Right lobe of liver (tissue), 6 donors: ENCODE data around the gene PDCL3. TPM values are rescaled to one million over a fixed set of nuclear protein-coding genes. Genes with fewer than 3 reads are reported as not detected.

Source experiments
- ATAC-seq, 4 donors: fragments of 200-7000 bp; cut with Tn5 transposase; one replicate each; pipeline ENCODE4 v1.9.1; 2020; ENCODE audit warnings: mild to moderate bottlenecking in 4 of 4, moderate library complexity in 4 of 4
- DNase-seq, 3 donors: peaks; one replicate each; pipeline ENCODE4 v3.0.0-alpha.2; 2020
- H3K27ac ChIP-seq, 3 donors: fragments of 200-600 bp; one replicate each; pipeline ENCODE4 v1.8.0; 2022
- H3K27me3 ChIP-seq, 2 donors: fragments of 200-600 bp; one replicate each; pipeline ENCODE4 v1.8.0; 2022
- H3K36me3 ChIP-seq, 4 donors: fragments of 200-600 bp; sonication (generic) in 1 of 4; one replicate each; pipeline versions ENCODE4 v1.5.1 to v1.8.0; 2017 to 2022; ENCODE audit warnings: control low read depth in 1 of 4
- H3K4me1 ChIP-seq, 4 donors: fragments of 200-600 bp; sonication (generic) in 1 of 4; one replicate each; pipeline versions ENCODE4 v1.5.1 to v1.8.0; 2017 to 2022; ENCODE audit warnings: control low read depth in 1 of 4
- H3K4me3 ChIP-seq, 3 donors: fragments of 200-600 bp; one replicate each; pipeline ENCODE4 v1.8.0; 2022
- H3K9me3 ChIP-seq, 4 donors: fragments of 200-600 bp; sonication (generic) in 1 of 4; one replicate each; pipeline versions ENCODE4 v1.5.1 to v1.8.0; 2017 to 2022; ENCODE audit warnings: control low read depth in 1 of 4
- CTCF ChIP-seq, 4 donors: fragments of 200-600 bp in 3 of 4; fragments of 450-650 bp in 1 of 4; IDR thresholded peaks; one replicate each; pipeline versions ENCODE4 v1.5.1 to v1.8.0; 2016 to 2022; ENCODE audit warnings: antibody characterized with exemption in 4 of 4, mild to moderate bottlenecking in 2 of 4
- POLR2A ChIP-seq: fragments of 450-650 bp; IDR thresholded peaks from one replicate; pipeline ENCODE4 v1.6.1; 2017; ENCODE audit warnings: antibody characterized with exemption, mild to moderate bottlenecking
- WGBS: methylation state at CpG from one replicate; pipeline ENCODE4 v1.1.6; 2018; ENCODE audit warnings: low coverage, low lambda C conversion rate; ENCODE audit not compliant: insufficient coverage; ENCODE audit errors: missing lambda C conversion rate; 5-methylcytosine and 5-hydroxymethylcytosine counted together
- intact Hi-C, 2 donors: fragments of 100-400 bp; cut with DNase I; formaldehyde crosslinking; loops; one replicate each; pipeline versions ENCODE4 v1.11.2 to v1.14.1; 2022
- total RNA-seq, 6 experiments: library from RNA; depleted of rRNA in 2 of 6; stranded (reverse); fragments of >200 nt in 2 of 6; fragmentation: NEBNext Ultra II Directional in 3 of 6; extraction: Animal tissue kit (Norgen Biotek cat#: 25700) in 3 of 6; gene quantifications; one replicate each; pipeline versions ENCODE4 v1.1.0 to v1.2.4, GENCODE V29; 2016 to 2023
- donor health status: DM: no; HTN: yes; CAD: no.
- donor health status: DM: no; HTN: no; CAD: no.
- donor health status: DM: no; HTN: no; CAD: no.
- donor health status: DM: no; HTN: yes; CAD: no.
- donor health status: DM: no; HTN: yes; CAD: no.

Gene PDCL3
- total RNA-seq, 6 experiments from 2014 or later: 5.2 to 8.4 (median 7.0) TPM

- Histone ChIP-seq H3K27ac (no peak overlapping the region), H3K27me3 (no peaks in the 10 kb centered on the region), H3K36me3 (peaks cover 0 to 7% (median under 1%) of the 10 kb centered on the region in 4 donors), H3K4me1 (no peaks in the 10 kb centered on the region), H3K9me3 (no peaks in the 10 kb centered on the region), H3K4me3 (no peak overlapping the region)
- DNase-seq (no peak), ATAC-seq (no peak)
- no CpG with 5 or more reads among the region's 3 CpGs for WGBS
- intact Hi-C loops: no loop called here
- TF ChIP-seq POLR2A: no peak
- no peak for TF ChIP-seq CTCF (IDR thresholded peaks at IDR 0.05)
These were observed 15.0 kb downstream of the PDCL3 start for GRCh38 chr2:100577777-100578176.

GRCh38 chr2:100580367-100581276 lies 17.8 kb downstream of the PDCL3 start:
- intact Hi-C loops: no loop called here
- Histone ChIP-seq H3K4me1 (no peaks in the 10 kb centered on the region), H3K9me3 (no peaks in the 10 kb centered on the region), H3K27ac (no peak overlapping the region), H3K4me3 (no peak overlapping the region), H3K36me3 (peaks cover 0 to 7% (median 0%) of the 10 kb centered on the region in 4 donors), H3K27me3 (no peaks in the 10 kb centered on the region)
- peak; percentile 47 to 60 (median 55) for ATAC-seq
- TF ChIP-seq POLR2A (no peak), CTCF (IDR thresholded peaks at IDR 0.05) (no peak)
- DNase-seq: peak in 1 of 3 donors; percentile 40
- WGBS: 51% methylated on average over 10 of the region's 15 CpGs

GRCh38 chr2:100581277-100581612 lies 18.5 kb downstream of the PDCL3 start:
- TF ChIP-seq CTCF (IDR thresholded peaks at IDR 0.05): no peak
- TF ChIP-seq POLR2A: no peak
- H3K27ac ChIP-seq: no peak overlapping the region
- DNase-seq (peak in 1 of 3 donors; percentile 5), ATAC-seq (no peak)
- 67% methylated on average over 1 of the region's 1 CpG for WGBS
- H3K4me3 ChIP-seq: no peak overlapping the region
- intact Hi-C loops: no loop called here
- H3K9me3 ChIP-seq: no peaks in the 10 kb centered on the region
- no peaks in the 10 kb centered on the region for H3K27me3 ChIP-seq
- peaks cover 0 to 7% (median 0%) of the 10 kb centered on the region in 4 donors for H3K36me3 ChIP-seq
- no peaks in the 10 kb centered on the region for H3K4me1 ChIP-seq

- H3K27ac ChIP-seq: no peak overlapping the region
- no peak for ATAC-seq
These were observed 22.0 kb downstream of the PDCL3 start for GRCh38 chr2:100584816-100585215.

More at GRCh38 chr2:100584816-100585215, 22.0 kb downstream of the PDCL3 start:
- no peaks in the 10 kb centered on the region for H3K4me1 ChIP-seq
- H3K4me3 ChIP-seq: no peak overlapping the region
- WGBS: 43% methylated on average over 3 of the region's 3 CpGs
- TF ChIP-seq CTCF (IDR thresholded peaks at IDR 0.05) (no peak), POLR2A (no peak)
- H3K27me3 ChIP-seq: no peaks in the 10 kb centered on the region
- intact Hi-C loops: no loop called here
- DNase-seq: no peak
- H3K9me3 ChIP-seq: no peaks in the 10 kb centered on the region
- no peaks in the 10 kb centered on the region for H3K36me3 ChIP-seq
